Pancreas (tissue), 10 donors: ENCODE measurements around the gene AMELY. TPM values are rescaled to one million over a fixed set of nuclear protein-coding genes. Genes with fewer than 3 reads are reported as not detected.

Experiments
- ATAC-seq, 4 donors: fragments of 200-7000 bp; cut with Tn5 transposase; one replicate each; pipeline versions ENCODE4 v1.8.0 to v1.9.1; 2020; ENCODE audit warnings: mild to moderate bottlenecking in 4 of 4, moderate library complexity in 4 of 4
- DNase-seq, 6 donors: peaks; one replicate each; pipeline ENCODE4 v3.0.0-alpha.2; 2020
- FAIRE-seq: peaks from 2 replicates; lab custom pipeline; 2012; peaks lifted over from hg19 to GRCh38; lab: Jason Lieb, UNC
- H3K27ac ChIP-seq, 4 donors: fragments of 200-600 bp; sonication (generic); 1 replicate in 3 of 4; 2 replicates in 1 of 4; pipeline versions ENCODE4 v1.5.0 to v1.8.0; 2020
- H3K27me3 ChIP-seq, 4 donors: fragments of 200-600 bp; one replicate each; pipeline ENCODE4 v1.8.0; 2021
- H3K36me3 ChIP-seq, 3 donors: fragments of 200-600 bp; sonication (generic) in 1 of 3; one replicate each; pipeline versions ENCODE4 v1.5.0 to v1.8.0; 2020 to 2021
- H3K4me1 ChIP-seq, 3 donors: fragments of 200-600 bp; one replicate each; pipeline ENCODE4 v1.8.0; 2021
- H3K4me3 ChIP-seq, 4 donors: fragments of 200-600 bp; sonication (generic) in 2 of 4; one replicate each; pipeline versions ENCODE4 v1.5.0 to v1.8.0; 2020 to 2021
- H3K9me3 ChIP-seq, 4 donors: fragments of 200-600 bp; one replicate each; pipeline ENCODE4 v1.8.0; 2021
- CTCF ChIP-seq, 4 donors: fragments of 200-600 bp; sonication (generic) in 3 of 4; IDR thresholded peaks; one replicate each; pipeline versions ENCODE4 v1.5.0 to v1.8.0; 2021; ENCODE audit warnings: antibody characterized with exemption in 4 of 4
- WGBS, 2 donors: extraction: QIAGEN DNeasy Blood & Tissue Kit; methylation state at CpG; one replicate each; pipeline ENCODE4 v1.1.7; 2013; 5-methylcytosine and 5-hydroxymethylcytosine counted together
- intact Hi-C, 3 donors: fragments of 100-400 bp; cut with DNase I; formaldehyde crosslinking; loops; one replicate each; pipeline versions ENCODE4 v1.11.1 to v1.14.2; 2022
- polyA plus RNA-seq, 2 donors: library from polyadenylated mRNA; stranded (reverse); fragments of 200-250 nt; gene quantifications; one replicate each; pipeline ENCODE4 v1.2.3, GENCODE V29; 2013
- total RNA-seq, 6 donors: library from RNA; stranded (reverse); fragmentation: NEBNext Ultra II Directional in 4 of 6; extraction: Animal tissue kit (Norgen Biotek cat#: 25700) in 4 of 6; gene quantifications; one replicate each; pipeline versions ENCODE4 v1.2.1 to v1.2.4, GENCODE V29; 2021 to 2023
- donor health status: healthy with polysubstance abuse.
- donor health status: DM: no; HTN: no; CAD: no; lungs with moderate emphysema.
- donor health status: DM: no; HTN: no; CAD: no.
- donor health status: control.
- donor health status: control.
- donor health status: Bipolar disorder and iron deficiency.
- donor health status: DM: yes; HTN: yes; CAD: no.
- donor health status: DM: no; HTN: no; CAD: no.
- donor health status: DM: no; HTN: no; CAD: no.
- donor health status: DM: yes; HTN: yes; CAD: no.

AMELY gene, protein sequence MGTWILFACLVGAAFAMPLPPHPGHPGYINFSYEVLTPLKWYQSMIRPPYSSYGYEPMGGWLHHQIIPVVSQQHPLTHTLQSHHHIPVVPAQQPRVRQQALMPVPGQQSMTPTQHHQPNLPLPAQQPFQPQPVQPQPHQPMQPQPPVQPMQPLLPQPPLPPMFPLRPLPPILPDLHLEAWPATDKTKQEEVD
- total RNA-seq (under 1 TPM in 1 of 6 donors, not detected in 5; 0.31 TPM), polyA plus RNA-seq (under 1 TPM in 1 of 2 donors, not detected in 1; 0.23 TPM)

- Histone ChIP-seq H3K36me3 (no peaks in the 10 kb centered on the region), H3K9me3 (no peaks in the 10 kb centered on the region), H3K4me1 (no peaks in the 10 kb centered on the region), H3K27ac (no peak within 1 kb of the TSS), H3K4me3 (no peak within 1 kb of the TSS), H3K27me3 (no peaks in the 10 kb centered on the region)
- no peak for FAIRE-seq
- no peak for ATAC-seq
- TF ChIP-seq CTCF (IDR thresholded peaks at IDR 0.05), result no peak
- peak in 1 of 6 donors; percentile 8 for DNase-seq
- intact Hi-C loops, result no loop called here
- WGBS, 2 donors, result 1% methylated on average over 52 of the region's 52 CpGs; no CpG with 5 or more reads in 1 of the 2 donors
Measured at GRCh38 chrY:6911253-6911881, at the start of gene AMELY. Gene AMELY, minus strand, starts transcription at chrY:6911752. Its CDS starts 39,144 bp downstream, at chrY:6872608.

DNA sequence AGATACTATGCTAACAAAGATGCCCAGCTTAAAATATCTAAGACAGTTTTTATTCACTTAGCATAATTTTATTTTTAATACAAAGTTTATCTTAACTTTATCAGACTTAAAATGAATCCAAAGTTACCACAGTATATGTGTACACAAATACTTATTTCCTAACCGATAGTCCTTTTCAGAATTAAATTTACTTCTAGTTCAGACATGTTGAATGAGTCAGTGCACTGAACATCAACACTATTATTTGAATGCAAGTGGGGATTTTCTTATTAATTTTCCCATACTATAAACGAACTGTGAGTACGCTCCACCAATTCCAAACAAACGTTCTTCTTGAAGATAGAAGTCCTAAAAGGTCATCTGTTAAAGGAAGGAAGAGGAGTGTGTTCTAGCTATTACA is 38.4 kb upstream of the AMELY start:
- WGBS, 2 donors, result 65% methylated on average over 4 of the region's 4 CpGs; no CpG with 5 or more reads in 1 of the 2 donors
- TF ChIP-seq CTCF (IDR thresholded peaks at IDR 0.05), result no peak
- Histone ChIP-seq H3K27ac (no peak overlapping the region), H3K9me3 (no peaks in the 10 kb centered on the region), H3K4me1 (no peaks in the 10 kb centered on the region), H3K36me3 (no peaks in the 10 kb centered on the region), H3K4me3 (no peak overlapping the region), H3K27me3 (no peaks in the 10 kb centered on the region)
- DNase-seq, result no peak
- intact Hi-C loops, result no loop called here
- ATAC-seq, result no peak
- no peak for FAIRE-seq

DNA sequence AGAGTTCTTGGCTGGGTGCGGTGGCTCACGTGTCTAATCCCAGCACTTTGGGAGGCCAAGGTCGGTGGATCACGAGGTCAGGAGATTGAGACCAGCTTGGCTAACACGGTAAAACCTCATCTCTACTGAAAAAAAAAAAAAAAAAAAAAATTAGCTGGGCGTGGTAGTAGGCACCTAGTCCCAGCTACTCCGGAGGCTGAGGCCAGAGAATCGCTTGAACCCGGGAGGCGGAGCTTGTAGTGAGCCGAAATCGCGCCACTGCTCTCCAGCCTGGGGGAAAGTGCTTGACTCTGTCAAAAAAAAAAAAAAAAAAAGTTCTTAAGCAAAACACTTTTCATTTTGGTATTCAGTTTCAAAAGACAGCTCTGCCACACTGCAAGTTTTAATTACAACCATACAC is 36.8 kb upstream of the AMELY start:
- H3K27ac ChIP-seq, result no peak overlapping the region
- ATAC-seq (no peak), DNase-seq (no peak), FAIRE-seq (no peak)
- no peak overlapping the region for H3K4me3 ChIP-seq
- H3K27me3 ChIP-seq, result no peaks in the 10 kb centered on the region
- WGBS, 2 donors, result 46% methylated on average over 13 of the region's 13 CpGs; no CpG with 5 or more reads in 1 of the 2 donors
- no peaks in the 10 kb centered on the region for H3K9me3 ChIP-seq
- H3K36me3 ChIP-seq, result no peaks in the 10 kb centered on the region
- intact Hi-C loops, result no loop called here
- no peak for TF ChIP-seq CTCF (IDR thresholded peaks at IDR 0.05)
- H3K4me1 ChIP-seq, result no peaks in the 10 kb centered on the region

- H3K27ac ChIP-seq, result no peak overlapping the region
- H3K36me3 ChIP-seq, result no peaks in the 10 kb centered on the region
- H3K4me1 ChIP-seq, result no peaks in the 10 kb centered on the region
- FAIRE-seq, result no peak
- H3K4me3 ChIP-seq, result no peak overlapping the region
- TF ChIP-seq CTCF (IDR thresholded peaks at IDR 0.05), result no peak
- DNase-seq, result no peak
- no peak for ATAC-seq
- intact Hi-C loops, result no loop called here
- no peaks in the 10 kb centered on the region for H3K9me3 ChIP-seq
- no peaks in the 10 kb centered on the region for H3K27me3 ChIP-seq
Measured at GRCh38 chrY:6947695-6948094, 36.1 kb upstream of the AMELY start.

GRCh38 chrY:6935497-6935896 is 23.9 kb upstream of the AMELY start:
- no peak overlapping the region for H3K4me3 ChIP-seq
- no peak for ATAC-seq
- H3K9me3 ChIP-seq, result no peaks in the 10 kb centered on the region
- TF ChIP-seq CTCF (IDR thresholded peaks at IDR 0.05), result no peak
- no peak for FAIRE-seq
- no peaks in the 10 kb centered on the region for H3K27me3 ChIP-seq
- DNase-seq, result no peak
- WGBS, 2 donors, result 81% methylated on average over 2 of the region's 2 CpGs; no CpG with 5 or more reads in 1 of the 2 donors
- no peaks in the 10 kb centered on the region for H3K4me1 ChIP-seq
- intact Hi-C loops, result no loop called here
- no peak overlapping the region for H3K27ac ChIP-seq
- H3K36me3 ChIP-seq, result no peaks in the 10 kb centered on the region
